ENCODE results near the gene CLEC6A.
"Not testable (repeated sequence)": the region's sequence is repeated elsewhere in the genome, so short reads cannot be mapped to it uniquely, and the experiment has no call there.

The CLEC6A gene

DNA sequence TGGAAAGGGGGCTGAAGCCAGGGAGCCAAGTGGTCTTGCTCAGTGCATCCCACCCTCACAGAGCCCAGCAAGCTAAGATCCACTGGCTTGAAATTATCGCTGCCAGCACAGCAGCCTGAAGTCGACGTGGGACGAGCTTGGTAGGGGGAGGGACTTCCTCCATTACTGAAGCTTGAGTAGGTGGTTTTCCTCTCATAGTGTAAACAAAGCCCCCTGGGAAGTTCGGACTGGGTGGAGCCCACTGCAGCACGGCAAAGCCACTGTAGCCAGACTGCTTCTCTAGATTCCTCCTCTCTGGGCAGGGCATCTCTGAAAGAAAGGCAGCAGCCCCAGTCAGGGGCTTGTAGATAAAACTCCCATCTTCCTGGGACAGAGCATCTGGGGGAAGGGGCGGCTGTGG is 40.3 kb downstream of the CLEC6A start:
- DNase-seq = not testable (repeated sequence)

GRCh38 chr12:8499616-8500015 is 43.9 kb downstream of the CLEC6A start:
- no peak for DNase-seq

- no peak for DNase-seq
Measured at GRCh38 chr12:8501720-8502119, 46.0 kb downstream of the CLEC6A start.

- no peak for DNase-seq
Measured at GRCh38 chr12:8504351-8504750, 48.6 kb downstream of the CLEC6A start.

DNA sequence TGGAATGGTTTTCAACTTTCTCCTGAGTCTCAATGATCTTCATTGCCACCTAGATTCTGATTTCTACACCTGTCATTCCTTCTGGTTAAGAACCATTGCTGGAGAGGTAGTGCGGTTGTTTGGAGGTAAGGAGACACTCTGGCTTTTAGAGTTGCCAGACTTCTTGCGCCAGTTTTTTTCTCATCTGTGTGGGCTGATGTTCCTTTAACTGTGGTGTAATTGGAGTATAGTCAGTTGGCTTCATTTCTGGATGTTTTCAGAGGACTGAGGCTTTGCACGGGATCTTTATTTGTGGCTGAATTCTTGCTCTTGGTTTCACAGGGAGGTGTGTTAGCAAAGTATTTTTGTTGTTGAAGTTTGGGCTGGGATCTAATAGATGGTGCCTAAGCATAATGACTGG is 51.8 kb downstream of the CLEC6A start:
- no peak for DNase-seq

DNA sequence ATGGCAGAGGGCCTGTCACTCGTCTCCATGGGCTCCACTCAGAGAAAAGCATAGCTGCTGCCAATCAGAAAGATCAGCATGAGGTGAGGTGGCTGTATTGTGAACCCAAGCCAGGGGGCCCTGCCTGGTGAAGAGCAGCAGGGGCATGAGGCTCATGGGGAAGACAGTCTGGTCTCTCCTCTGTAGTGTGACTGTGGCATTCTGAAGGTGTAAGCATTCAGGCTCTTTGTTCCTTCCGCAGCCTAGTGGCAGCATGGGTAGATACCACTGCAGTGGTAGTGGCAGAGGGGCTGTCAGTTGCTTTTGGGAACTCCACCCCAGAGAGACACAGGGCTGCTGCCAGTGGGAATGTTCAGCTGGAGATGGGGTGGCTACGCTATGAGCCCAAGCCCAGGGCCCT is 52.5 kb downstream of the CLEC6A start:
- DNase-seq = no peak

DNA sequence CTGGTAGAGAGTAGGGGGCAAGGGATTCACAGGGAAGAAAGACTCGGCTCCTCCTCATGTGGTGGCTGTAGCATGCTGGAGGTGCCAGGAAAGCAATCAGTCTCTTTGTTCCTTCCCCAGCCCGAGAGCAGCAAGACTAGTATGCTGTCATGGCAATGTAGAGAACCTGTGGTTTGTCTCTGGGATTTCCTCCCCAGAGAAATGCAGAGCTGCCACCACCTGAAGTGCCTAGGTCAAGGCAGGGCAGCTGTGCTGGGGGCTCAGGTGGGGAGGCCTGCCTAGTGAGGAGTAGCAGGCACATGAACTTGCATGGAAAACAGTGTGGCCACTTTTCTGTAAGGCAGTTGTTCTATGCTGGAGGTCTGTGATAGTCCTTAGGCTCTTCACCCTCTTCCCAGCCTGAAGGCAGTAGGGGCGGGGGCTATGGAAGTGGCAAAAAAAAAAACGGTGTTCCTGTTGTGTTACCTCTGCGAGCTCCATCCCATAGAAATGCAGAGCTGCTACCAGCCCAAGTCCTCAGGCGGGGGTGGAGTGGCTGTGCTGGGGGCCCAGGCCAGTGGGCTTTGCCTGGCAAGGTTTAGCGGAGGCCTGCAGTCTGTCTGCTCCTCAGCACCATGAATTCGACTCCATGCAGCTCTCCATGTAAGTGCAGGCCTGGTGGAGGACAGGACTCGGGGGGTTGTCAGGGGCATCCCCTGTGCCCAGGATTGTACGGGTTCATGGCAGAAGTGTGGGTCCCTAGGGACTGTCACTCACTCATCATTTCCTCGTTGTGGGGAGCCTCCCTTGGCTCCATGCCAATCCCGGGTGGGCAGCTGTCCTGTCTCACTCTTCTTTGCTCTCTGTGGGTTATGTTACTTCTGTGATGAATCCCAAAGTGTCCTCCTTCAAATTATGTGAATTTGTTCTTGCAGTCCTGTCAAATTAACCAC is 53.4 kb downstream of the CLEC6A start:
- no peak for DNase-seq

DNA sequence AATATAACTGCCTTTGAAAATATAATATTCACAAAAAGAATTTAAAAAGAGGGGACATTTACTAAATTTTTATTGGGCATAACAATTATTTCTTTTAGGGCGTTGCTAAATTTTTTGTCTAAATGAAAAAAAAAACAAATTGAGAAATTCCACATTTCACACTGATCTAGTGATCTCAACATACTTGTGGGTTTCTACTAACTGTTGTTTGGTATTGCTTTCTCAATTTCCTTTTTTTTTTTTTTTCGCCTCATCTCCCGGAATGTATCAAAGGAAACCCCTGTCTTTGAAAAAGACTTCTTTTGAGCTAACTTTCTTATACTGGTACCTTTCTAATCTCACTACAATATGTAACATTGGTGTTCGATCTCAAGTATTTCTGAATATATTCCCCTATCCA is 57.5 kb downstream of the CLEC6A start, which contains the start of gene CLEC4D:
Gene CLEC4D, plus strand, starts transcription at position 248 of the 400 bp plus-strand sequence. CDS start 230 bp downstream, outside the sequence.
- no peak for DNase-seq

DNA sequence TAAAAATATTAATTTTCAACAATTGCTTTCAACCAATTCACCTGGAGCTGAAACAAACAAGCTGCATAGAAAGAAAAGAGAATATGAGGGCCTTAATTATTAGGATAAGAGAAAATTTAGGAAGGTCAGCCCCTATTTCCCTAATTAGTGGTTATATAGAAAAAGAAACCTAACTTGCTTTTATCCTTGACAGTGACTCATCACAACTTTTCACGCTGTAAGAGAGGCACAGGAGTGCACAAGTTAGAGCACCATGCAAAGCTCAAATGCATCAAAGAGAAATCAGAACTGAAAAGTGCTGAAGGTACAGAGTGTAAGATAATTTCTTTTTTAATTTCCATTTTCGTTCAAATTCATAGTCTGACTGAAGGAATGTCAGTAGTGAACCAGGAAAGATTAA is 62.2 kb downstream of the CLEC6A start:
- DNase-seq = no peak

GRCh38 chr12:8519171-8519570 is 63.4 kb downstream of the CLEC6A start:
- DNase-seq = no peak

- no peak for DNase-seq
Measured at GRCh38 chr12:8527250-8528130, 71.7 kb downstream of the CLEC6A start.

Measured in NCI-H187 treated with DMSO at 0.1 percent for 48 hours (cell line).